AG09309 (cell line): ENCODE measurements around the gene CNOT6.
A peak's percentile ranks its signal among the peaks of the same experiment; 100 is the strongest.
"Not testable (repeated sequence)": the region's sequence is repeated elsewhere in the genome, so short reads cannot be mapped to it uniquely, and the experiment has no call there.

Experiments used
- DNase-seq: peaks from one replicate; pipeline ENCODE4 v3.0.0-alpha.2; 2010; ENCODE audit warnings: low read depth
- H3K4me3 ChIP-seq: 2 replicates; pipeline ENCODE4 v1.5.1; 2011; ENCODE audit warnings: mild to moderate bottlenecking, low read depth, low read length, moderate library complexity; ENCODE audit not compliant: control insufficient read depth
- TF ChIP-seq, protein P1 (sequence below): IDR thresholded peaks from 2 replicates; pipeline ENCODE4 v1.5.1; 2011; ENCODE audit warnings: mild to moderate bottlenecking, low read depth, low read length, inconsistent platforms; ENCODE audit not compliant: insufficient read depth, control insufficient read depth; ENCODE audit errors: missing control alignments

Gene CNOT6

GRCh38 chr5:180499684-180500083 is 5.5 kb downstream of the CNOT6 start:
- H3K4me3 ChIP-seq = no peak overlapping the region
- TF ChIP-seq, protein P1, sequence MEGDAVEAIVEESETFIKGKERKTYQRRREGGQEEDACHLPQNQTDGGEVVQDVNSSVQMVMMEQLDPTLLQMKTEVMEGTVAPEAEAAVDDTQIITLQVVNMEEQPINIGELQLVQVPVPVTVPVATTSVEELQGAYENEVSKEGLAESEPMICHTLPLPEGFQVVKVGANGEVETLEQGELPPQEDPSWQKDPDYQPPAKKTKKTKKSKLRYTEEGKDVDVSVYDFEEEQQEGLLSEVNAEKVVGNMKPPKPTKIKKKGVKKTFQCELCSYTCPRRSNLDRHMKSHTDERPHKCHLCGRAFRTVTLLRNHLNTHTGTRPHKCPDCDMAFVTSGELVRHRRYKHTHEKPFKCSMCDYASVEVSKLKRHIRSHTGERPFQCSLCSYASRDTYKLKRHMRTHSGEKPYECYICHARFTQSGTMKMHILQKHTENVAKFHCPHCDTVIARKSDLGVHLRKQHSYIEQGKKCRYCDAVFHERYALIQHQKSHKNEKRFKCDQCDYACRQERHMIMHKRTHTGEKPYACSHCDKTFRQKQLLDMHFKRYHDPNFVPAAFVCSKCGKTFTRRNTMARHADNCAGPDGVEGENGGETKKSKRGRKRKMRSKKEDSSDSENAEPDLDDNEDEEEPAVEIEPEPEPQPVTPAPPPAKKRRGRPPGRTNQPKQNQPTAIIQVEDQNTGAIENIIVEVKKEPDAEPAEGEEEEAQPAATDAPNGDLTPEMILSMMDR = no peak
- DNase-seq = no peak

- DNase-seq, H3K4me3 ChIP-seq: not testable (repeated sequence)
Observed at GRCh38 chr5:180500300-180500699, 6.1 kb downstream of the CNOT6 start.

- no peak for DNase-seq
- no peak overlapping the region for H3K4me3 ChIP-seq
- TF ChIP-seq, protein P1 = no peak
Observed at GRCh38 chr5:180507661-180508060, 13.5 kb downstream of the CNOT6 start.

- H3K4me3 ChIP-seq = no peak overlapping the region
- TF ChIP-seq, protein P1 = no peak
- DNase-seq = no peak
Observed at GRCh38 chr5:180515294-180515693, 21.1 kb downstream of the CNOT6 start.

DNA sequence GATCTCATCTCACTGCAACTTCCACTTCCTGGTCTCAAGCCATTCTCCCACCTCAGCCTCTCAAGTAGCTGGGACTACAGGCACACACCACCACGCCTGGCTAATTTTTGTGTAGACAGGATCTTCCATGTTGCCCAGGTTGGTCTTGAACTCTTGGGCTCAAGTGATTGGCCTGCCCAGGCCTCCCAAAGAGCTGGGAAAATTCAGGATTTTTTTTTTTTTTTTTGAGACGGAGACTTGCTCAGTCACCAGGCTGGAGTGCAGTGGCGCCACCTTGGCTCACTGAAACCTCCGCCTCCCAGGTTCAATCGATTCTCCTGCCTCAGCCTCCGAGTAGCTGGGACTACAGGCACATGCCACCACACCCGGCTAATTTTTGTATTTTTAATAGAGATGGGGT is 21.8 kb downstream of the CNOT6 start:
- H3K4me3 ChIP-seq, DNase-seq: not testable (repeated sequence)

- TF ChIP-seq, protein P1 = no peak
- no peak overlapping the region for H3K4me3 ChIP-seq
- DNase-seq = no peak
Observed at GRCh38 chr5:180516440-180516839, 22.3 kb downstream of the CNOT6 start.

DNA sequence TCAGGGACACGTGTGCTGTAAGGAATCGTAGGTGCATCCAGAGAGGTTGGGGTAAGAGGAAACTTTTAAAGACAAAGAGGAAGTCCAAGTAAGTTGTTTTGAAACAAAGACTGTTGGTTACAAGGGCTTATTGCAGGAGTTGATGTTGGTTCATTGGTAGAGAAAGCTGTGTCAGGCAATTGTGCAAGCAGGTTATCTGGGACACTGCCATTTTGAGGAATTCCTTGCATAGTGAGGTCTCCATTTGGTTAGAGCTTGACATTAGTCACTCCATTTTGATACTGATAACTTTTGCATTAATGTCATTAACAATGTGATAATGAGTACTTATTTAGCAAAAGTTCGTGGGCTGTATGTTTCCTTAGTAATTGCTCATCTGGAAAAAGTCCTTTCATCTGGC is 24.9 kb downstream of the CNOT6 start:
- TF ChIP-seq, protein P1 = no peak
- DNase-seq = peak; percentile 46

GRCh38 chr5:180521101-180521500 is 26.9 kb downstream of the CNOT6 start:
- H3K4me3 ChIP-seq = no peak overlapping the region
- TF ChIP-seq, protein P1 = no peak

More for the DNA sequence above, 24.9 kb downstream of the CNOT6 start:
- no peak overlapping the region for H3K4me3 ChIP-seq

More at GRCh38 chr5:180521101-180521500, 26.9 kb downstream of the CNOT6 start:
- DNase-seq = no peak
